Adrenal gland (tissue), 5 donors: Measurements from ENCODE around the gene CXCL3.

ENCODE experiments used
- POLR2A ChIP-seq, 2 donors: fragments of 450-650 bp; IDR thresholded peaks; one replicate each; pipeline ENCODE4 v1.6.1; 2017; ENCODE audit warnings: antibody characterized with exemption in 2 of 2, mild to moderate bottlenecking in 2 of 2, moderate library complexity in 1 of 2
- TF ChIP-seq, protein P1 (sequence below), 6 experiments: fragments of 450-650 bp in 4 of 6; fragments of 200-600 bp in 2 of 6; sonication (generic) in 1 of 6; IDR thresholded peaks; 1 replicate in 5 of 6; 2 replicates in 1 of 6; pipeline versions ENCODE4 v1.5.1 to v1.8.0; 2016 to 2021; ENCODE audit warnings: antibody characterized with exemption in 6 of 6, mild to moderate bottlenecking in 2 of 6, moderate library complexity in 1 of 6
- donor health status: DM: no; HTN: no; CAD: no.

DNA sequence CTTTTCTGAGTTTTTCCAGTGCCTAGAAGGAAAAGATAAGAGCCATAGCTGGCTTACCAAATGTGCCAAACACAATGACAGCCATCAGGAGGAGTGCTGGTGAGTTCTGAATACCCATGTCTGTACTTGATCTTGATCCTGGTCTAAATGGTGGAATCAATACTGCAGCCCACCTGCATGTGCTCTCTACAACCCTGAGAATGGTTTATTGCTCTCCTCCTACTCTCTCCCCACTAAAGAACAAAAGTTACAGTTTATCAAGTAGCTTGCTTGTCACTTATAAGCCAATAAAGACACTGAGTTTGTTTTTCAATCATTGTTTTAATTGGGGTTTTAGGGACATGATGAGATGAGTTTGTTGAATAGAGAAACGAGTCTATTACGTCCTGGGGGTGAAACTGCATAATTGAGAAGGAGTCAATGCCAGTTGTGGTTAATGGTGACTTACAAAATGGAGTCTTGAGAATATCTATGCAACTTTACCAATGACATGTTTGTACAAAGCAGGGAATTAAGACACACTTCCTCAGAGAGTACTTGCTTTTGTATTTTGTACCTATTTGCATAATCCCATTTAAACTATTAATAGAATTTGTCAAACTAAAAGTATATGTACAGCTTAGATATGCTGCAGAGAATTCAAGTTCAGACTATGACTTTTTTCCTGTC, 20.8 kb upstream of the CXCL3 start:
- no peak for TF ChIP-seq POLR2A (IDR thresholded peaks at IDR 0.05)
- TF ChIP-seq, protein P1, sequence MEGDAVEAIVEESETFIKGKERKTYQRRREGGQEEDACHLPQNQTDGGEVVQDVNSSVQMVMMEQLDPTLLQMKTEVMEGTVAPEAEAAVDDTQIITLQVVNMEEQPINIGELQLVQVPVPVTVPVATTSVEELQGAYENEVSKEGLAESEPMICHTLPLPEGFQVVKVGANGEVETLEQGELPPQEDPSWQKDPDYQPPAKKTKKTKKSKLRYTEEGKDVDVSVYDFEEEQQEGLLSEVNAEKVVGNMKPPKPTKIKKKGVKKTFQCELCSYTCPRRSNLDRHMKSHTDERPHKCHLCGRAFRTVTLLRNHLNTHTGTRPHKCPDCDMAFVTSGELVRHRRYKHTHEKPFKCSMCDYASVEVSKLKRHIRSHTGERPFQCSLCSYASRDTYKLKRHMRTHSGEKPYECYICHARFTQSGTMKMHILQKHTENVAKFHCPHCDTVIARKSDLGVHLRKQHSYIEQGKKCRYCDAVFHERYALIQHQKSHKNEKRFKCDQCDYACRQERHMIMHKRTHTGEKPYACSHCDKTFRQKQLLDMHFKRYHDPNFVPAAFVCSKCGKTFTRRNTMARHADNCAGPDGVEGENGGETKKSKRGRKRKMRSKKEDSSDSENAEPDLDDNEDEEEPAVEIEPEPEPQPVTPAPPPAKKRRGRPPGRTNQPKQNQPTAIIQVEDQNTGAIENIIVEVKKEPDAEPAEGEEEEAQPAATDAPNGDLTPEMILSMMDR (IDR thresholded peaks at IDR 0.05): no peak
